Measurements from ENCODE around the gene SRRM1. TPM values are rescaled to one million over a fixed set of nuclear protein-coding genes. Genes with fewer than 3 reads are reported as not detected.

Gene SRRM1
- total RNA-seq, 1 experiment from 2014 or later = 124 TPM

- DNase-seq = no peak
- Histone ChIP-seq H2AFZ (no peak overlapping the region), H3K4me2 (no peak overlapping the region), H3K4me1 (replicated peaks; ENCODE audit: insufficient read depth) (peaks cover 6% of the 10 kb centered on the region), H3K27me3 (ENCODE audit: insufficient read depth, low read depth) (no peaks in the 10 kb centered on the region), H4K20me1 (ENCODE audit: insufficient read depth) (peaks cover 10% of the 10 kb centered on the region; the same call in 1 of the 2 replicates), H3F3A (ENCODE audit: insufficient read depth, low read depth) (peaks cover 8% of the 10 kb centered on the region; the same call in 1 of the 2 replicates), H3K79me2 (ENCODE audit: low read depth) (peaks cover 26% of the 10 kb centered on the region), H3K27ac (no peak overlapping the region), H3K36me3 (ENCODE audit: low read depth) (no peaks in the 10 kb centered on the region; the same call in none of the 2 replicates), H3K9me2 (ENCODE audit: insufficient read depth) (no peaks in the 10 kb centered on the region), H3K9me3 (ENCODE audit: insufficient read depth, low read depth) (no peaks in the 10 kb centered on the region), H3K4me3 (no peak overlapping the region)
- TF ChIP-seq CTCF (conservative IDR thresholded peaks at IDR 0.05) (no peak), EZH2 (IDR thresholded peaks at IDR 0.05; ENCODE audit: low read depth) (no peak)
- ChIA-PET POLR2A (ENCODE audit: unreplicated experiment) (no interaction called here), CTCF (no interaction called here)
- intact Hi-C loops (cut with micrococcal nuclease; ENCODE audit: unreplicated experiment) = loop anchor here (5.0 kb wide), 1 partner anchor 83 kb away; the partner anchor contains the start of gene NCMAP
- BruUV-seq (replicated peaks) = no TSS peak
Measured at GRCh38 chr1:24639881-24640280, 3.2 kb upstream of the SRRM1 start.

GRCh38 chr1:24640288-24640687 is 2.8 kb upstream of the SRRM1 start:
- ChIA-PET POLR2A (ENCODE audit: unreplicated experiment) (no interaction called here), CTCF (no interaction called here)
- TF ChIP-seq EZH2 (IDR thresholded peaks at IDR 0.05; ENCODE audit: low read depth) (no peak), CTCF (conservative IDR thresholded peaks at IDR 0.05) (no peak)
- H3K9me2 ChIP-seq (ENCODE audit: insufficient read depth) = no peaks in the 10 kb centered on the region
- H2AFZ ChIP-seq = no peak overlapping the region
- H3K36me3 ChIP-seq (ENCODE audit: low read depth) = peaks cover 4% of the 10 kb centered on the region
- H3K4me3 ChIP-seq = no peak overlapping the region
- H3K9me3 ChIP-seq (ENCODE audit: insufficient read depth, low read depth) = no peaks in the 10 kb centered on the region
- intact Hi-C loops (cut with micrococcal nuclease; ENCODE audit: unreplicated experiment) = loop anchor here (5.0 kb wide), 1 partner anchor 83 kb away; the partner anchor contains the start of gene NCMAP
- no peak overlapping the region for H3K4me2 ChIP-seq
- H4K20me1 ChIP-seq (ENCODE audit: insufficient read depth) = peaks cover 14% of the 10 kb centered on the region; the same call in 1 of the 2 replicates
- peaks cover 8% of the 10 kb centered on the region; the same call in 1 of the 2 replicates for H3F3A ChIP-seq (ENCODE audit: insufficient read depth, low read depth)
- no peak for DNase-seq
- no TSS peak for BruUV-seq (replicated peaks)
- H3K4me1 ChIP-seq (replicated peaks; ENCODE audit: insufficient read depth) = peaks cover 10% of the 10 kb centered on the region
- no peak overlapping the region for H3K27ac ChIP-seq
- peaks cover 30% of the 10 kb centered on the region for H3K79me2 ChIP-seq (ENCODE audit: low read depth)
- H3K27me3 ChIP-seq (ENCODE audit: insufficient read depth, low read depth) = no peaks in the 10 kb centered on the region

GRCh38 chr1:24641646-24642151 is 1.4 kb upstream of the SRRM1 start:
- Histone ChIP-seq H3K4me3 (peak overlapping the region; percentile 67), H2AFZ (peak overlapping the region; percentile 88; the same call in 1 of the 2 replicates), H3F3A (ENCODE audit: insufficient read depth, low read depth) (peaks cover 19% of the 10 kb centered on the region), H3K27ac (peak overlapping the region; percentile 96), H3K36me3 (ENCODE audit: low read depth) (peaks cover 12% of the 10 kb centered on the region), H3K4me2 (peak overlapping the region; percentile 79), H3K79me2 (ENCODE audit: low read depth) (peaks cover 44% of the 10 kb centered on the region), H3K27me3 (ENCODE audit: insufficient read depth, low read depth) (no peaks in the 10 kb centered on the region), H3K4me1 (replicated peaks; ENCODE audit: insufficient read depth) (peaks cover 15% of the 10 kb centered on the region), H3K9me3 (ENCODE audit: insufficient read depth, low read depth) (no peaks in the 10 kb centered on the region), H3K9me2 (ENCODE audit: insufficient read depth) (no peaks in the 10 kb centered on the region), H4K20me1 (ENCODE audit: insufficient read depth) (peaks cover 28% of the 10 kb centered on the region)
- no peak for TF ChIP-seq CTCF (conservative IDR thresholded peaks at IDR 0.05)
- TF ChIP-seq EZH2 (IDR thresholded peaks at IDR 0.05; ENCODE audit: low read depth) = no peak
- peak in 1 of 2 experiments; percentile 10 for DNase-seq
- POLR2A ChIA-PET (ENCODE audit: unreplicated experiment) = interaction anchor here (0.5 kb wide), 1 partner anchor 70 kb away, joined by 4 read pairs; no protein-coding TSS in a partner anchor
- intact Hi-C loops (cut with micrococcal nuclease; ENCODE audit: unreplicated experiment) = loop anchor here (2.0 to 5.0 kb wide), 2 partner anchors 84 to 227 kb away; partner anchors contain the start of genes NCMAP and NIPAL3
- CTCF ChIA-PET = interaction anchor here (0.7 kb wide), 1 partner anchor 43 kb away, joined by 3 read pairs; no protein-coding TSS in a partner anchor
- BruUV-seq (replicated peaks) = no TSS peak
